ENCODE measurements around the gene PRSS12. TPM values are rescaled to one million over a fixed set of nuclear protein-coding genes. Genes with fewer than 3 reads are reported as not detected.

PRSS12 gene
- total and polyA plus RNA-seq, 2 experiments from 2014 or later: 8.2 to 14.4 TPM

DNA sequence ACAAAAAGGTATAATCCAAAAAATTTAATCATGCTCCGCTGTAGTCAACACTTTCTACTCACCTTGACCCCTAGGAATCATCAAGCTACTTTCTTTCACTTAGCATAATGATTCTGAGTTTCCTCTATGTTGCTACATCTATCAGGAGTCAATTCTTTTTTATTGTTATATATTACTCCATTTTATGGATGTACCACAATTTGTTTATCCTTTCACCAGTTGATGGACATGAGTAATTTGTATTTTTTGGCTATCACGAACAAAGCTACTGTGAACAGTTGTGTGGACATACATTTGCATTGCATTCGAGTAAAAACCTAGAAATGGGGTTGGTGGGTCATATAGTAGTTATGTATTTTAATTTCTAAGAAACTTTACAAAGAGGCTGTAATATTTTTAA lies 102.9 kb downstream of the PRSS12 start:
- Histone ChIP-seq H4K20me1 (ENCODE audit: insufficient read depth, poor library complexity, severe bottlenecking) (no peaks in the 10 kb centered on the region), H3K36me3 (replicated peaks; ENCODE audit: insufficient read depth, low read depth) (no peaks in the 10 kb centered on the region), H3K9me3 (ENCODE audit: low read depth) (no peaks in the 10 kb centered on the region), H3K9me2 (replicated peaks; ENCODE audit: insufficient read depth) (no peaks in the 10 kb centered on the region), H3K27ac (no peak overlapping the region), H3K4me1 (ENCODE audit: insufficient read depth) (no peaks in the 10 kb centered on the region), H2AFZ (no peak overlapping the region), H3K4me3 (no peak overlapping the region), H3K79me2 (no peaks in the 10 kb centered on the region), H3K4me2 (no peak overlapping the region), H3K27me3 (no peaks in the 10 kb centered on the region)
- 93% methylated on average over 3 of the region's 3 CpGs for WGBS (ENCODE audit: low lambda C conversion rate, missing lambda C conversion rate)
- DNase-seq (ENCODE audit: low spot score): no peak
- TF ChIP-seq EZH2 (IDR thresholded peaks at IDR 0.05; ENCODE audit: borderline replicate concordance): no peak
- TF ChIP-seq CTCF (IDR thresholded peaks at IDR 0.05; ENCODE audit: poor library complexity): no peak
- no peak for TF ChIP-seq EZH2phosphoT487 (IDR thresholded peaks at IDR 0.05; ENCODE audit: low read depth, severe bottlenecking, unreplicated experiment)

DNA sequence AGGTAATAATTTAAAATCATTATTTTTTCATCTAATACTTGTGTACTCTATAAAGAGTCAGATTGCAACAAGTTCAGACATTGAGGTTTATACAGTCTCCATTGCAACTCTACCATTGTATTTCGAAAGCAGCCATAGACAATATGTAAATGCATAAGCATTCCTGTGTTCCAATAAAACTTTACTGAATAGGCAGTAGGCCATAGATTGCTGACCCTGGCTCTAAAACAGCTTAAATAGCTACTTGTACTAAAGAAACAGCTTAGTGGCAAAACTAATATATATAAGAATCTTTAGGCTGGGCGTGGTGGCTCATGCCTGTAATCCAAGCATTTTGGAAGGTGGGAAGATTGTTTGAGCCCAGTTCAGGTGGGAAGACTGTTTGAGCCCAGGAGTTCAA lies 115.3 kb downstream of the PRSS12 start:
- no peaks in the 10 kb centered on the region for H4K20me1 ChIP-seq (ENCODE audit: insufficient read depth, poor library complexity, severe bottlenecking)
- no peak for TF ChIP-seq EZH2phosphoT487 (IDR thresholded peaks at IDR 0.05; ENCODE audit: low read depth, severe bottlenecking, unreplicated experiment)
- no peak for TF ChIP-seq CTCF (IDR thresholded peaks at IDR 0.05; ENCODE audit: poor library complexity)
- no peak for TF ChIP-seq EZH2 (IDR thresholded peaks at IDR 0.05; ENCODE audit: borderline replicate concordance)
- no peaks in the 10 kb centered on the region for H3K27me3 ChIP-seq
- WGBS (ENCODE audit: low lambda C conversion rate, missing lambda C conversion rate): 98% methylated on average over 2 of the region's 2 CpGs
- no peak for DNase-seq (ENCODE audit: low spot score)
- no peak overlapping the region for H3K4me3 ChIP-seq
- no peaks in the 10 kb centered on the region for H3K36me3 ChIP-seq (replicated peaks; ENCODE audit: insufficient read depth, low read depth)
- H3K4me2 ChIP-seq: no peak overlapping the region
- no peak overlapping the region for H2AFZ ChIP-seq
- no peaks in the 10 kb centered on the region for H3K9me2 ChIP-seq (replicated peaks; ENCODE audit: insufficient read depth)
- H3K79me2 ChIP-seq: no peaks in the 10 kb centered on the region
- H3K4me1 ChIP-seq (ENCODE audit: insufficient read depth): no peaks in the 10 kb centered on the region
- no peaks in the 10 kb centered on the region for H3K9me3 ChIP-seq (ENCODE audit: low read depth)
- no peak overlapping the region for H3K27ac ChIP-seq

DNA sequence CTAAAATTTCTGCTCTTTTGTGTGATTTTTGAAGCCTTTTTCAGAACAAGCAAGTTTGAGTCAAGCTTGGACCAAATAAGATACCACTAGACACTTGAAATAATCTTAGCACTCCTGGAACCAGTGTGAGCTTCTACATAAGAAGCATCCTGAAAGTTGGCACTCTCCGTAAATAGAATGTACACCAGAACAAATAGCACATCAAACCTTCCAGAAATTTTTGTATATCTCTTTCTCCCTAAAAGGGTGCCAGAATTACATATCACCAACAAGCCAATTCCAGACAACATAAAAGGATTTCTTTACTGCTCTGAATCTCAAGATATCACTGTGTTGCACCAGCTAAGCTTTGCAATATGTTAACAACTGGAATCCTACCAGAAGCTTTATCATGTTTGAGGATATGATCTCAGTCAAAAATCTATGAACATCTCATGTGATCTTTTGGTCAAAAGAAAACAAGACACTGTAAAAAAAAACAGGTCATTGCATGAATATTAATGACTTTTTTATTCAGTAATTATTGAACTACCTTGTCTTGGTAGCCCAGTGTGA lies 117.2 kb downstream of the PRSS12 start:
- no peak overlapping the region for H3K4me3 ChIP-seq
- no peak for DNase-seq (ENCODE audit: low spot score)
- H3K36me3 ChIP-seq (replicated peaks; ENCODE audit: insufficient read depth, low read depth): no peaks in the 10 kb centered on the region
- no peaks in the 10 kb centered on the region for H3K9me3 ChIP-seq (ENCODE audit: low read depth)
- TF ChIP-seq CTCF (IDR thresholded peaks at IDR 0.05; ENCODE audit: poor library complexity) (no peak), EZH2 (IDR thresholded peaks at IDR 0.05; ENCODE audit: borderline replicate concordance) (no peak), EZH2phosphoT487 (IDR thresholded peaks at IDR 0.05; ENCODE audit: low read depth, severe bottlenecking, unreplicated experiment) (no peak)
- no peaks in the 10 kb centered on the region for H3K4me1 ChIP-seq (ENCODE audit: insufficient read depth)
- H3K4me2 ChIP-seq: no peak overlapping the region
- no peak overlapping the region for H2AFZ ChIP-seq
- no peak overlapping the region for H3K27ac ChIP-seq
- WGBS (ENCODE audit: low lambda C conversion rate, missing lambda C conversion rate): 100% methylated on average over 1 of the region's 1 CpG
- H3K79me2 ChIP-seq: no peaks in the 10 kb centered on the region
- H3K27me3 ChIP-seq: no peaks in the 10 kb centered on the region
- no peaks in the 10 kb centered on the region for H3K9me2 ChIP-seq (replicated peaks; ENCODE audit: insufficient read depth)
- no peaks in the 10 kb centered on the region for H4K20me1 ChIP-seq (ENCODE audit: insufficient read depth, poor library complexity, severe bottlenecking)

Small RNA genes lying within 50 kb of the gene (small RNA-seq; reads per million reads assigned to genes)
- gene SNORA24: not detected
